HG03521 (cell line): Measurements from ENCODE around the gene RAB43.
A peak's percentile ranks its signal among the peaks of the same experiment; 100 is the strongest.
"Not testable (repeated sequence)": the region's sequence is repeated elsewhere in the genome, so short reads cannot be mapped to it uniquely, and the experiment has no call there.

Experiments used
- ATAC-seq: cut with Tn5 transposase; IDR thresholded peaks from one replicate; pipeline ENCODE4 v1.9.1; 2021; ENCODE audit warnings: mild to moderate bottlenecking, moderate library complexity; ENCODE audit not compliant: unreplicated experiment

The RAB43 gene

GRCh38 chr3:129122412-129123011 lies 908 bp upstream of the RAB43 start:
- no peak for ATAC-seq

GRCh38 chr3:129121016-129121791 lies 400 bp downstream of the RAB43 start:
- peak; percentile 3 for ATAC-seq

GRCh38 chr3:129120254-129121004 lies 1.2 kb downstream of the RAB43 start:
- peak; percentile 65 for ATAC-seq

- no peak for ATAC-seq
These were observed 2.1 kb downstream of the RAB43 start for GRCh38 chr3:129119365-129120100.

- no peak for ATAC-seq
These were observed 2.9 kb downstream of the RAB43 start for GRCh38 chr3:129118745-129119144.

GRCh38 chr3:129117134-129117533 lies 4.5 kb downstream of the RAB43 start:
- ATAC-seq = no peak

- ATAC-seq = no peak
These were observed 5.1 kb downstream of the RAB43 start for GRCh38 chr3:129116482-129116946.

- no peak for ATAC-seq
These were observed 7.1 kb downstream of the RAB43 start for GRCh38 chr3:129114455-129114854.

GRCh38 chr3:129112308-129113052 lies 9.1 kb downstream of the RAB43 start:
- ATAC-seq = no peak

GRCh38 chr3:129111076-129111780 lies 10.4 kb downstream of the RAB43 start:
- ATAC-seq = not testable (repeated sequence)

- ATAC-seq = no peak
These were observed 13.8 kb downstream of the RAB43 start for GRCh38 chr3:129107793-129108192.

- no peak for ATAC-seq
These were observed 14.6 kb downstream of the RAB43 start for GRCh38 chr3:129106866-129107565.

- ATAC-seq = no peak
These were observed 15.3 kb downstream of the RAB43 start for GRCh38 chr3:129106320-129106719.

GRCh38 chr3:129105862-129106261 lies 15.7 kb downstream of the RAB43 start:
- no peak for ATAC-seq

- no peak for ATAC-seq
These were observed 17.0 kb downstream of the RAB43 start for GRCh38 chr3:129104498-129105079.

- ATAC-seq = no peak
These were observed 17.6 kb downstream of the RAB43 start for GRCh38 chr3:129104051-129104450.

GRCh38 chr3:129103296-129103695 lies 18.3 kb downstream of the RAB43 start:
- no peak for ATAC-seq

- ATAC-seq = no peak
These were observed 20.1 kb downstream of the RAB43 start for GRCh38 chr3:129101370-129102138.
